ENCODE results near the gene BDKRB1.

GRCh38 chr14:96270565-96271420 lies 14.8 kb downstream of the BDKRB1 start:
- no peak for TF ChIP-seq CTCF (IDR thresholded peaks at IDR 0.05)
- no peak for TF ChIP-seq RFX5 (IDR thresholded peaks at IDR 0.05)
- TF ChIP-seq MAFK (IDR thresholded peaks at IDR 0.05; ENCODE audit: partially characterized antibody): no peak
- TF ChIP-seq HES2 (IDR thresholded peaks at IDR 0.05): no peak
- no peak for TF ChIP-seq EHF (CRISPR knock-in tag; IDR thresholded peaks at IDR 0.05)
- TF ChIP-seq, protein P1, sequence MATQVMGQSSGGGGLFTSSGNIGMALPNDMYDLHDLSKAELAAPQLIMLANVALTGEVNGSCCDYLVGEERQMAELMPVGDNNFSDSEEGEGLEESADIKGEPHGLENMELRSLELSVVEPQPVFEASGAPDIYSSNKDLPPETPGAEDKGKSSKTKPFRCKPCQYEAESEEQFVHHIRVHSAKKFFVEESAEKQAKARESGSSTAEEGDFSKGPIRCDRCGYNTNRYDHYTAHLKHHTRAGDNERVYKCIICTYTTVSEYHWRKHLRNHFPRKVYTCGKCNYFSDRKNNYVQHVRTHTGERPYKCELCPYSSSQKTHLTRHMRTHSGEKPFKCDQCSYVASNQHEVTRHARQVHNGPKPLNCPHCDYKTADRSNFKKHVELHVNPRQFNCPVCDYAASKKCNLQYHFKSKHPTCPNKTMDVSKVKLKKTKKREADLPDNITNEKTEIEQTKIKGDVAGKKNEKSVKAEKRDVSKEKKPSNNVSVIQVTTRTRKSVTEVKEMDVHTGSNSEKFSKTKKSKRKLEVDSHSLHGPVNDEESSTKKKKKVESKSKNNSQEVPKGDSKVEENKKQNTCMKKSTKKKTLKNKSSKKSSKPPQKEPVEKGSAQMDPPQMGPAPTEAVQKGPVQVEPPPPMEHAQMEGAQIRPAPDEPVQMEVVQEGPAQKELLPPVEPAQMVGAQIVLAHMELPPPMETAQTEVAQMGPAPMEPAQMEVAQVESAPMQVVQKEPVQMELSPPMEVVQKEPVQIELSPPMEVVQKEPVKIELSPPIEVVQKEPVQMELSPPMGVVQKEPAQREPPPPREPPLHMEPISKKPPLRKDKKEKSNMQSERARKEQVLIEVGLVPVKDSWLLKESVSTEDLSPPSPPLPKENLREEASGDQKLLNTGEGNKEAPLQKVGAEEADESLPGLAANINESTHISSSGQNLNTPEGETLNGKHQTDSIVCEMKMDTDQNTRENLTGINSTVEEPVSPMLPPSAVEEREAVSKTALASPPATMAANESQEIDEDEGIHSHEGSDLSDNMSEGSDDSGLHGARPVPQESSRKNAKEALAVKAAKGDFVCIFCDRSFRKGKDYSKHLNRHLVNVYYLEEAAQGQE (IDR thresholded peaks at IDR 0.05): no peak
- no peak for TF ChIP-seq RAD21 (conservative IDR thresholded peaks at IDR 0.05 in 1 of 2, IDR thresholded peaks at IDR 0.05 in 1 of 2)
- no peak for TF ChIP-seq POLR2A (IDR thresholded peaks at IDR 0.05; ENCODE audit: low read length)
- TF ChIP-seq MYC (IDR thresholded peaks at IDR 0.05; ENCODE audit: borderline replicate concordance, low read length): no peak
- no peak for TF ChIP-seq BHLHE40 (IDR thresholded peaks at IDR 0.05; ENCODE audit: low read depth, low read length)
- TF ChIP-seq CBX2 (IDR thresholded peaks at IDR 0.05; ENCODE audit: borderline replicate concordance, low read depth): no peak
- TF ChIP-seq, protein P2, sequence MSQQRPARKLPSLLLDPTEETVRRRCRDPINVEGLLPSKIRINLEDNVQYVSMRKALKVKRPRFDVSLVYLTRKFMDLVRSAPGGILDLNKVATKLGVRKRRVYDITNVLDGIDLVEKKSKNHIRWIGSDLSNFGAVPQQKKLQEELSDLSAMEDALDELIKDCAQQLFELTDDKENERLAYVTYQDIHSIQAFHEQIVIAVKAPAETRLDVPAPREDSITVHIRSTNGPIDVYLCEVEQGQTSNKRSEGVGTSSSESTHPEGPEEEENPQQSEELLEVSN (IDR thresholded peaks at IDR 0.05; ENCODE audit: borderline replicate concordance, low read depth): no peak
